Measurements from ENCODE around the gene YJU2. TPM values are rescaled to one million over a fixed set of nuclear protein-coding genes. Genes with fewer than 3 reads are reported as not detected.

The YJU2 gene
- polyA plus RNA-seq (2013, experiment 1 of 2) = 14.8 TPM
- 12.6 TPM for polyA plus RNA-seq (2013, experiment 2 of 2)

GRCh38 chr19:4246767-4247593, at the start of gene YJU2:
YJU2 (plus strand) TSS chr19:4247080; CDS start chr19:4247147, 67 bp downstream.
- WGBS, 2 experiments (ENCODE audit: insufficient coverage in 2 of 2) = 0% methylated on average over 20 to 21 of the region's 45 CpGs
- peaks cover 35% of the 10 kb centered on the region for H3K36me3 ChIP-seq (ENCODE audit: control insufficient read depth, insufficient read depth, low read length)
- no peaks in the 10 kb centered on the region for H3K9me3 ChIP-seq (ENCODE audit: control insufficient read depth, low read length)
- peak within 1 kb of the TSS; percentile 67 for H3K4me3 ChIP-seq (ENCODE audit: extremely low read depth, insufficient read depth, low read length, poor library complexity, severe bottlenecking)
- peak within 1 kb of the TSS; percentile 97 for H3K27ac ChIP-seq (ENCODE audit: low read depth, low read length, severe bottlenecking)
- no peaks in the 10 kb centered on the region for H3K4me1 ChIP-seq (ENCODE audit: control insufficient read depth, insufficient read depth, low read length, poor library complexity, severe bottlenecking)

- H3K27ac ChIP-seq (ENCODE audit: low read depth, low read length, severe bottlenecking) = no peak overlapping the region
- no peaks in the 10 kb centered on the region for H3K9me3 ChIP-seq (ENCODE audit: control insufficient read depth, low read length)
- no peaks in the 10 kb centered on the region for H3K36me3 ChIP-seq (ENCODE audit: control insufficient read depth, insufficient read depth, low read length)
- no peaks in the 10 kb centered on the region for H3K4me1 ChIP-seq (ENCODE audit: control insufficient read depth, insufficient read depth, low read length, poor library complexity, severe bottlenecking)
- WGBS, 2 experiments (ENCODE audit: insufficient coverage in 2 of 2) = 84 to 85% methylated on average over 5 of the region's 5 CpGs
- H3K4me3 ChIP-seq (ENCODE audit: extremely low read depth, insufficient read depth, low read length, poor library complexity, severe bottlenecking) = no peak overlapping the region
Observed at GRCh38 chr19:4197228-4197624, 49.7 kb upstream of the YJU2 start.

DNA sequence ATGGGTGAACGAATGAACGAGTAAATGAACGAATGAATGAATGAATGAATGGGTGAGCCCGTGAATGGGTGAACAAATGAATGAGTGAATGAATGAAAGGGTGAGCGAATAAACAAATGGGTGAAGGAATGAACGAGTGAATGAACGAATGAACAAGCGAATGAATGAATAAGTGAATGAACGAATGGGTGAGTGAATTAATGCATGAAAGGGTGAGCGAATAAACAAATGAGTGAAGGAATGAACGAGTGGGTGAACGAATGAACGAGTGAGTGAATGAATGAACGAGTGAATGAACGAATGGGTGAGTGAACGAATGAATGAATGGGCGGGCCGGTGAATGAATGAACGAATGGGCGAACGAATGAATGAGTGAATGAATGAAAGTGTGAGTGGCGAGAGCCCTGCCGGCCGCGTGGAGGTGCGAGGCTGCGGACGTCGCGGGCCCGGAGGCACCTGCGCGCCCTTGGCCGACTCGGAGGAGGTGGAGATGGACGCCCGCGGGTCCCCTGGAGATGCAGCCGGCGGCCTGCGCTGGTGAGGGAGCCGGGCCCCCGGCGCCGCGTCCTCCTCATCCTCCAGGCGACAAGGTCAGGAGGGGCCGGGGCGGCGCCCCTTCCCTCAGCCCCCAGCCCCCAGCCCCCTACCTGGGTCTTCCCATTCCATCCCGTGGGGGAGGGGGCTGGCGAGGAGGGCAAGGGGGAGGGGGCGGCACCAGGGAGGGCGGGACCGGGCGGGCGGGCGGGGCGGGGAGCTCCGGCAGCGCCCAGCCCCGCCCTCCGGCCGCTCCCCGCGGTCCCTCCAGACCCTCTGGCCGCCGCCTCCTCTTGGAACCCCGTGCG, 49.0 kb upstream of the YJU2 start:
- Histone ChIP-seq H3K9me3 (ENCODE audit: control insufficient read depth, low read length) (no peaks in the 10 kb centered on the region), H3K4me3 (ENCODE audit: extremely low read depth, insufficient read depth, low read length, poor library complexity, severe bottlenecking) (peak overlapping the region; percentile 5), H3K36me3 (ENCODE audit: control insufficient read depth, insufficient read depth, low read length) (no peaks in the 10 kb centered on the region), H3K27ac (ENCODE audit: low read depth, low read length, severe bottlenecking) (no peak overlapping the region), H3K4me1 (ENCODE audit: control insufficient read depth, insufficient read depth, low read length, poor library complexity, severe bottlenecking) (no peaks in the 10 kb centered on the region)
- WGBS, 2 experiments (ENCODE audit: insufficient coverage in 2 of 2) = 24 to 26% methylated on average over 37 to 46 of the region's 70 CpGs

DNA sequence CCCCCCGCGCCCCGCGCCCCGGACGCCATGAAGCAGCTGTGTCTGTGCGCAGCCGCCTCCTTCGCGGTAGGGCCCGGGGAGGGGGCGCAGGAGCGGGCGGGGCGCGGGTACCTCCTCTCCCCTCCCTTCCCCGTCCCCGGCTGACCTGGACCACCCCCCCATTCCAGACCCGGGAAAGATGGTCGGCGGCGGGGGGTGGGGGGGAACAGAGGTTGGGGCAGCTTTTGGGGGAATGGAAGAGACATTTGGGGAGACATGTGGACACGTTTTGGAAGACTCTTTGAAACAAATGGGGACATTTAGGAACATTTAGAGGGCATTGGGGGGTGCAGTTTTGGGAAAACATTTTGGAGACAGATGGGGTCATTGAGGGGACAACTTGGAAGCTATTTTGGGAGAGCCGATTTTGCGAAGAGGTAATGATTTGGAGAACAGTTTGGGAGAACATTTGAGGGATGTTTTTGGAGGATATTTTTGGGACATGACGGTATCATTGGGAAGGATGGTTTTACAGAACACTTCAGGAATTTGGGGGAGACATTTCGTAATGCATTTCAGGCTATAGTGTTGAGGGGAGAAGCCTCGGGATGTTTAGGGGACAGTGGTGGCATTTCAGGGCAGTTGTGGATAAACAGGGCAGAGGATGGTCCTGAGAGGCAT, 48.3 kb upstream of the YJU2 start:
- Histone ChIP-seq H3K4me3 (ENCODE audit: extremely low read depth, insufficient read depth, low read length, poor library complexity, severe bottlenecking) (no peak overlapping the region), H3K4me1 (ENCODE audit: control insufficient read depth, insufficient read depth, low read length, poor library complexity, severe bottlenecking) (no peaks in the 10 kb centered on the region), H3K36me3 (ENCODE audit: control insufficient read depth, insufficient read depth, low read length) (no peaks in the 10 kb centered on the region), H3K9me3 (ENCODE audit: control insufficient read depth, low read length) (no peaks in the 10 kb centered on the region), H3K27ac (ENCODE audit: low read depth, low read length, severe bottlenecking) (no peak overlapping the region)
- 22 to 51% methylated on average over 6 to 13 of the region's 28 CpGs for WGBS, 2 experiments (ENCODE audit: insufficient coverage in 2 of 2)

- H3K36me3 ChIP-seq (ENCODE audit: control insufficient read depth, insufficient read depth, low read length) = no peaks in the 10 kb centered on the region
- WGBS, 2 experiments (ENCODE audit: insufficient coverage in 2 of 2) = 58 to 67% methylated on average over 29 to 32 of the region's 33 CpGs
- no peaks in the 10 kb centered on the region for H3K9me3 ChIP-seq (ENCODE audit: control insufficient read depth, low read length)
- H3K27ac ChIP-seq (ENCODE audit: low read depth, low read length, severe bottlenecking) = no peak overlapping the region
- no peaks in the 10 kb centered on the region for H3K4me1 ChIP-seq (ENCODE audit: control insufficient read depth, insufficient read depth, low read length, poor library complexity, severe bottlenecking)
- no peak overlapping the region for H3K4me3 ChIP-seq (ENCODE audit: extremely low read depth, insufficient read depth, low read length, poor library complexity, severe bottlenecking)
Observed at GRCh38 chr19:4199699-4200293, 47.1 kb upstream of the YJU2 start.

DNA sequence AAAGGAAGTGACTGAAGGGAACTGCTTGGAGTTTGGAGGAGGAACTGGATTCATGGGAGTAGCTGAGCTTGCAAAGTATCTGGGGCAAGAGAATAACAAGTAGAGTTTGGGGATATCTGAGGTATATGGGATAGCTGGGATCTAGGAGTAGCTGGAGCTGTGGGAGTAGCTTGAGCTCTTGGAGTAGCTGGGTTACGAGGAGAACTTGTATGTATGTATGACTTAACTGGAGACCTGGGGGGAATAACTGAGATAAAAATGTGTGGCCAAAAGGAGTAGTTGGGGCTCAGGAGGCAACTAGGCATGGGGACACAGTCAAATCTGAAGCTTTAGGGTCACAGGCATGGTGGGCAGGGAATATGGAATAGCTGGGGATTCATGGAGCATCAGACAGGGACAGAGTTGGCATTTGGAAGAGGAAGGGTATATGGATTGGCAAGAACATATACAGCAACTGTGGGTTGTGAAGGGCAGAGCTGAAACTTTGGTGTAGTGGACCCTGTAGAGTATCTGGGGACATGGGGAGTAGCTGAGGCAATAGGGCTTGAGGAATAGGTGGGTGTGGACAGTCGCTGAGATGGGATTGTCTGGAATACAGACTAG, 45.8 kb upstream of the YJU2 start:
- Histone ChIP-seq H3K4me1 (ENCODE audit: control insufficient read depth, insufficient read depth, low read length, poor library complexity, severe bottlenecking) (no peaks in the 10 kb centered on the region), H3K4me3 (ENCODE audit: extremely low read depth, insufficient read depth, low read length, poor library complexity, severe bottlenecking) (no peak overlapping the region), H3K9me3 (ENCODE audit: control insufficient read depth, low read length) (no peaks in the 10 kb centered on the region), H3K27ac (ENCODE audit: low read depth, low read length, severe bottlenecking) (no peak overlapping the region), H3K36me3 (ENCODE audit: control insufficient read depth, insufficient read depth, low read length) (no peaks in the 10 kb centered on the region)
- WGBS, 2 experiments (ENCODE audit: insufficient coverage in 2 of 2) = 50% methylated on average over 2 of the region's 2 CpGs

GRCh38 chr19:4201798-4202197, 45.1 kb upstream of the YJU2 start:
- H3K36me3 ChIP-seq (ENCODE audit: control insufficient read depth, insufficient read depth, low read length) = no peaks in the 10 kb centered on the region
- no peak overlapping the region for H3K27ac ChIP-seq (ENCODE audit: low read depth, low read length, severe bottlenecking)
- no peak overlapping the region for H3K4me3 ChIP-seq (ENCODE audit: extremely low read depth, insufficient read depth, low read length, poor library complexity, severe bottlenecking)
- no peaks in the 10 kb centered on the region for H3K9me3 ChIP-seq (ENCODE audit: control insufficient read depth, low read length)
- no peaks in the 10 kb centered on the region for H3K4me1 ChIP-seq (ENCODE audit: control insufficient read depth, insufficient read depth, low read length, poor library complexity, severe bottlenecking)
- 79 to 88% methylated on average over 4 of the region's 4 CpGs for WGBS, 2 experiments (ENCODE audit: insufficient coverage in 2 of 2)

- no peak overlapping the region for H3K4me3 ChIP-seq (ENCODE audit: extremely low read depth, insufficient read depth, low read length, poor library complexity, severe bottlenecking)
- H3K4me1 ChIP-seq (ENCODE audit: control insufficient read depth, insufficient read depth, low read length, poor library complexity, severe bottlenecking) = no peaks in the 10 kb centered on the region
- 91 to 94% methylated on average over 4 to 8 of the region's 10 CpGs for WGBS, 2 experiments (ENCODE audit: insufficient coverage in 2 of 2)
- H3K27ac ChIP-seq (ENCODE audit: low read depth, low read length, severe bottlenecking) = no peak overlapping the region
- no peaks in the 10 kb centered on the region for H3K9me3 ChIP-seq (ENCODE audit: control insufficient read depth, low read length)
- H3K36me3 ChIP-seq (ENCODE audit: control insufficient read depth, insufficient read depth, low read length) = no peaks in the 10 kb centered on the region
Observed at GRCh38 chr19:4206818-4207484, 39.9 kb upstream of the YJU2 start.

DNA sequence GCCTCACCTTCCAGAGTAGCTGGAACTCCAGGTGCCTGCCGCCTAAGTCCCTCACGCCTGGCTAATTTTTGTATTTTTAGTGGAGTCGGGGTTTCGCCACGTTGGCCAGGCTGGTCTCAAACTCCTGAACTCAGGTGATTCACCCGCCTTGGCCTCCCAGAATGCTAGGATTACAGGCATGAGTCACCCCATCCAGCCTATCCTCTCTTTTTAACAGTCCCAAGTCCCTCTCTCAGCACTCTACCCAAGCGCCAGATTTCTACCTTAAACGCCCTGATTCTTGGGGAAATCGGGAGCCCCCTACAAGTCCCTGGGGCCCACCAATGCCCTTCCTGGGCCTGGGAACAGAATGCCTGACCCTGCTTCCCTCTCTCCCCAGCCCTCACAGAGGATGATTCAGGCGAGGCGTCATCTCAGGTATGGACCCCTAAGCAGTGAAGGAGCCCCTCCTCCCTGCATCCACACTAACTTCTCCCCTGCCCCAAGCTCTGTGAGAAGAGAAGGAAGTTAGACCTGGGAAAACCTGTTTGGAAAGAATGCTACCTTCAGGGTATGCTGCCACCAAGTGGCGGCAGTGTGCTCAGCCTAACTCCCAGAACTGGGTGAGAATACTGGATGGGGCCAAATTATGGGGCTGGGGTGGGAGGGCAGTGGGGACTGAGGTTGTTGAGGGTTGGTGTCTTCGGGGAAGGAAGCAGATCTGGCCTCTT, 38.3 kb upstream of the YJU2 start:
- WGBS, 2 experiments (ENCODE audit: insufficient coverage in 2 of 2) = 76 to 80% methylated on average over 7 to 10 of the region's 13 CpGs
- no peaks in the 10 kb centered on the region for H3K9me3 ChIP-seq (ENCODE audit: control insufficient read depth, low read length)
- H3K4me1 ChIP-seq (ENCODE audit: control insufficient read depth, insufficient read depth, low read length, poor library complexity, severe bottlenecking) = no peaks in the 10 kb centered on the region
- no peaks in the 10 kb centered on the region for H3K36me3 ChIP-seq (ENCODE audit: control insufficient read depth, insufficient read depth, low read length)
- no peak overlapping the region for H3K4me3 ChIP-seq (ENCODE audit: extremely low read depth, insufficient read depth, low read length, poor library complexity, severe bottlenecking)
- H3K27ac ChIP-seq (ENCODE audit: low read depth, low read length, severe bottlenecking) = no peak overlapping the region

Measured in mesodermal cell (in vitro differentiated cells).